HepG2 (cell line): ENCODE results near the gene PAEP. TPM values are rescaled to one million over a fixed set of nuclear protein-coding genes. Genes with fewer than 3 reads are reported as not detected.

Experiments
- ATAC-seq: fragments of 200-7000 bp; cut with Tn5 transposase; 3 replicates; pipeline ENCODE4 v1.9.1; 2020; ENCODE audit warnings: mild to moderate bottlenecking, moderate library complexity
- BruUV-seq: library from RNA; stranded (reverse); fragments of 400-500 nt; replicated peaks from 2 replicates; lab custom pipeline; 2021; lab: Mats Ljungman, UMichigan
- CTCF ChIA-PET: fragments of 300-600 bp; formaldehyde crosslinking; extraction: SDS; loops from one replicate; lab custom pipeline; 2021; ENCODE audit warnings: low total read pairs, inconsistent platforms, low intra/inter-chr PET ratio; lab: Yijun Ruan, JAX
- POLR2A ChIA-PET: fragments of 350-600 bp; sonication (Branson Sonifier 250); formaldehyde crosslinking; loops from one replicate; lab custom pipeline; 2020; ENCODE audit warnings: antibody characterized with exemption, inconsistent platforms; lab: Yijun Ruan, JAX
- DNase-seq: peaks from one replicate; pipeline ENCODE4 v3.0.0-alpha.2; 2015; ENCODE audit warnings: low spot score
- FAIRE-seq: peaks from 3 replicates; lab custom pipeline; 2011; peaks lifted over from hg19 to GRCh38; lab: Jason Lieb, UNC
- H2AFZ ChIP-seq: one replicate; pipeline ENCODE4 v1.6.1; 2011; ENCODE audit warnings: low read length, inconsistent platforms
- H3K27ac ChIP-seq: fragments of 300-600 bp; 3 replicates; pipeline ENCODE4 v1.8.0; 2011; ENCODE audit warnings: mixed run types, mild to moderate bottlenecking, mixed read lengths, low read length, inconsistent platforms; ENCODE audit not compliant: insufficient read depth; ENCODE audit errors: extremely low read length
- H3K27me3 ChIP-seq, 2 experiments: fragments of 200-600 bp in 1 of 2; 2 replicates in 1 of 2; 3 replicates in 1 of 2; pipeline versions ENCODE4 v1.6.0 to v1.8.0; 2011; ENCODE audit warnings: low read length in 2 of 2, mild to moderate bottlenecking in 2 of 2, moderate library complexity in 2 of 2, inconsistent platforms in 1 of 2; ENCODE audit not compliant: insufficient read depth in 2 of 2, control insufficient read depth in 1 of 2
- H3K36me3 ChIP-seq, 2 experiments: fragments of 200-600 bp in 1 of 2; replicated peaks in 1 of 2; 2 replicates in 1 of 2; 3 replicates in 1 of 2; pipeline versions ENCODE4 v1.5.1 to v1.8.0; 2011; ENCODE audit warnings: low read length in 2 of 2, inconsistent platforms in 1 of 2; ENCODE audit not compliant: insufficient read depth in 2 of 2, control insufficient read depth in 1 of 2
- H3K4me1 ChIP-seq: 2 replicates; pipeline ENCODE4 v1.5.1; 2012; ENCODE audit warnings: low read length, inconsistent platforms; ENCODE audit not compliant: insufficient read depth
- H3K4me2 ChIP-seq: 2 replicates; pipeline ENCODE4 v1.6.0; 2011; ENCODE audit warnings: low read depth, low read length, inconsistent platforms
- H3K4me3 ChIP-seq, 3 experiments: fragments of 200-600 bp in 1 of 3; sonication (generic), shearing (Covaris generic) in 1 of 3; replicated peaks in 1 of 3; 2 replicates each; pipeline ENCODE4 v1.5.1; 2011 to 2016; ENCODE audit warnings: low read length in 3 of 3, inconsistent platforms in 2 of 3, low read depth in 2 of 3, mild to moderate bottlenecking in 2 of 3, control low read depth in 1 of 3, mixed read lengths in 1 of 3; ENCODE audit not compliant: insufficient read depth in 1 of 3
- H3K79me2 ChIP-seq: one replicate; pipeline ENCODE4 v1.6.1; 2011; ENCODE audit warnings: low read length, inconsistent platforms; ENCODE audit not compliant: insufficient read depth
- H3K9ac ChIP-seq: 2 replicates; pipeline ENCODE4 v1.6.0; 2011; ENCODE audit warnings: mild to moderate bottlenecking, low read depth, low read length, inconsistent platforms; ENCODE audit not compliant: insufficient read depth
- H3K9me3 ChIP-seq: 2 replicates; pipeline ENCODE4 v1.5.1; 2012; ENCODE audit warnings: mild to moderate bottlenecking, low read length
- H4K20me1 ChIP-seq: 2 replicates; pipeline ENCODE4 v1.6.0; 2011; ENCODE audit warnings: inconsistent platforms, mild to moderate bottlenecking, low read length, moderate library complexity; ENCODE audit not compliant: insufficient read depth
- AGO2 ChIP-seq: fragments of 200-400 bp; formaldehyde crosslinking; optimal IDR thresholded peaks from 2 replicates; pipeline ENCODE3; 2017; ENCODE audit warnings: mild to moderate bottlenecking, low read depth, low read length, moderate library complexity
- HMG20B ChIP-seq: conservative IDR thresholded peaks from 2 replicates; pipeline ENCODE4 v1.6.1; 2016; ENCODE audit warnings: missing genetic modification reagents, missing compliant biosample characterization
- RBM22 ChIP-seq: fragments of 200-400 bp; formaldehyde crosslinking; optimal IDR thresholded peaks from 2 replicates; pipeline ENCODE3; 2017; ENCODE audit warnings: mild to moderate bottlenecking, low read length, moderate library complexity
- SIN3A ChIP-seq: IDR thresholded peaks from 2 replicates; pipeline ENCODE4 v1.6.1; 2011; ENCODE audit warnings: low read depth, mild to moderate bottlenecking, control low read depth, low read length, borderline replicate concordance
- SRSF9 ChIP-seq: fragments of 200-400 bp; formaldehyde crosslinking; IDR thresholded peaks from 2 replicates; pipeline ENCODE4 v1.6.1; 2018; ENCODE audit warnings: borderline replicate concordance, mild to moderate bottlenecking, low read depth, low read length; ENCODE audit not compliant: insufficient read depth, poor library complexity, severe bottlenecking
- ZFP62 ChIP-seq: sonication (generic); formaldehyde crosslinking; IDR thresholded peaks from 2 replicates; pipeline ENCODE4 v1.4.0; 2020; ENCODE audit warnings: missing genetic modification reagents
- ZNF256 ChIP-seq: sonication (generic); formaldehyde crosslinking; conservative IDR thresholded peaks from 2 replicates; pipeline ENCODE4 v1.4.0; 2020; ENCODE audit warnings: missing genetic modification reagents
- ZNF556 ChIP-seq: sonication (generic); formaldehyde crosslinking; IDR thresholded peaks from 2 replicates; pipeline ENCODE4 v1.4.0; 2020; ENCODE audit warnings: mild to moderate bottlenecking, missing genetic modification reagents, borderline replicate concordance
- ZNF558 ChIP-seq: sonication (generic); formaldehyde crosslinking; IDR thresholded peaks from 2 replicates; pipeline ENCODE4 v1.9.0; 2022; ENCODE audit warnings: mild to moderate bottlenecking, missing genetic modification reagents, borderline replicate concordance
- WGBS: methylation state at CpG from one replicate; pipeline ENCODE4 v1.1.6; 2017; ENCODE audit warnings: low lambda C conversion rate; 5-methylcytosine and 5-hydroxymethylcytosine counted together
- in situ Hi-C: cut with HindIII; loops from 2 replicates; pipeline ENCODE4 v1.10.0; 2017; ENCODE audit warnings: low pct_unique_long_range_greater_than_20kb; ENCODE audit not compliant: extremely low pct_ligation_motif_present
- intact Hi-C: fragments of 100-400 bp; cut with micrococcal nuclease; formaldehyde crosslinking; loops from one replicate; pipeline ENCODE4 v1.10.0; 2022; ENCODE audit not compliant: unreplicated experiment
- polyA plus RNA-seq, 8 experiments: library from polyadenylated mRNA; depleted of rRNA in 3 of 8; stranded (reverse) in 7 of 8; unstranded in 1 of 8; fragments of >200 nt; fragmentation: Illumina TruSeq in 4 of 8; extraction: Trizol in 4 of 8; gene quantifications; 2 replicates each; pipeline versions ENCODE4 v1.2.1 to v1.2.3, GENCODE V29; 2011 to 2016; ENCODE audit warnings: low read depth in 4 of 8, missing spikeins in 1 of 8, mixed read lengths in 1 of 8; ENCODE audit not compliant: insufficient read depth in 1 of 8
- total RNA-seq, 5 experiments: library from RNA; depleted of rRNA; stranded (reverse); fragments of >200 nt; fragmentation: Illumina TruSeq; extraction: Trizol; gene quantifications; 2 replicates each; pipeline ENCODE4 v1.2.3, GENCODE V29; 2016; ENCODE audit warnings: low read depth in 1 of 5
- TF ChIP-seq, protein P1 (sequence below): sonication (generic); formaldehyde crosslinking; IDR thresholded peaks from 2 replicates; pipeline ENCODE4 v1.4.0; 2020; ENCODE audit warnings: mild to moderate bottlenecking, missing genetic modification reagents
- TF ChIP-seq, protein P2 (sequence below): sonication (generic); formaldehyde crosslinking; IDR thresholded peaks from 2 replicates; pipeline ENCODE4 v1.5.0; 2020; ENCODE audit warnings: missing genetic modification reagents

PAEP gene
- total and polyA plus RNA-seq, 2 of the 13 experiments (the other 11 are each of a cell fraction or from before 2014, with no cell fraction given): 0.75 to 10.8 TPM

DNA sequence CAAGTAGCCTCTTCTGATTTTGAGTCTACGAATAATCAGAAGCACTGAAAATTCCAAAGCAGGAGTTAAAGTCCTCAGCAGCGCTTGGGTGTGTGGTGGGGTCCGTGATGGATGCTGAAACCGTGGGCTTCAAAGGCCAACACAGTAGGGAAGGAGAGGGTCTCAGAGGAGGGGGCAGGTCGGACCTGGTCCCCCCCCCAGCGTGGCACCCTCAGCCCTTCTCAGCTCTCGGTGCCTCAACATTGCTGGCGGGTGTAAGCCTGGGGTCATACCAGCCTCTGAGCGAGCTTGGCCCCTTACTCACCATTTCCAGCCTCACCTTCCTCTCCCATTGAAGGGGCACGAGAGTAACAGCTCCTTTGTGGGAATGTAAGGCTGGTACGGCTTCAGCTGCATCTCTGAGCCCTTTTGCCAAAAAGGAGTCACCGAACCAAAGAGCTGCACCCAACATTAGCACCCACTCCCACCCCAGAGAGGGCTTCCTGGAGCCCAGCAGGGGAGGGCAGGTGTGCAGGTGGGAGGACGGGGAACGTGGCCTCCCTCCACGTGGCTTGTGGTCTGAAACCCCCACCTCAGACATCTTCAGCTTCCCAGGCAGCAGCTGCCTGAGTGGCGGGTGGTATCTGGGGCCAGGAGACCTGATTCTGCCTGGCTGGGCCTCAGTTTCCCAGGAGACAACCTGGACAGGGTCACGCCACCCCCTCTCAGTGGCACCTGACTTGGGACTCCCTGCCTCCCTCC is 47.0 kb upstream of the PAEP start (continued):
- TF ChIP-seq, protein P1, sequence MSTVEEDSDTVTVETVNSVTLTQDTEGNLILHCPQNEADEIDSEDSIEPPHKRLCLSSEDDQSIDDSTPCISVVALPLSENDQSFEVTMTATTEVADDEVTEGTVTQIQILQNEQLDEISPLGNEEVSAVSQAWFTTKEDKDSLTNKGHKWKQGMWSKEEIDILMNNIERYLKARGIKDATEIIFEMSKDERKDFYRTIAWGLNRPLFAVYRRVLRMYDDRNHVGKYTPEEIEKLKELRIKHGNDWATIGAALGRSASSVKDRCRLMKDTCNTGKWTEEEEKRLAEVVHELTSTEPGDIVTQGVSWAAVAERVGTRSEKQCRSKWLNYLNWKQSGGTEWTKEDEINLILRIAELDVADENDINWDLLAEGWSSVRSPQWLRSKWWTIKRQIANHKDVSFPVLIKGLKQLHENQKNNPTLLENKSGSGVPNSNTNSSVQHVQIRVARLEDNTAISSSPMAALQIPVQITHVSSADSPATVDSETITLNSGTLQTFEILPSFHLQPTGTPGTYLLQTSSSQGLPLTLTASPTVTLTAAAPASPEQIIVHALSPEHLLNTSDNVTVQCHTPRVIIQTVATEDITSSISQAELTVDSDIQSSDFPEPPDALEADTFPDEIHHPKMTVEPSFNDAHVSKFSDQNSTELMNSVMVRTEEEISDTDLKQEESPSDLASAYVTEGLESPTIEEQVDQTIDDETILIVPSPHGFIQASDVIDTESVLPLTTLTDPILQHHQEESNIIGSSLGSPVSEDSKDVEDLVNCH: no peak
- TF ChIP-seq SIN3A: no peak
- no peak for TF ChIP-seq ZNF556 (CRISPR knock-in tag)
- TF ChIP-seq RBM22: no peak
- TF ChIP-seq, protein P2, sequence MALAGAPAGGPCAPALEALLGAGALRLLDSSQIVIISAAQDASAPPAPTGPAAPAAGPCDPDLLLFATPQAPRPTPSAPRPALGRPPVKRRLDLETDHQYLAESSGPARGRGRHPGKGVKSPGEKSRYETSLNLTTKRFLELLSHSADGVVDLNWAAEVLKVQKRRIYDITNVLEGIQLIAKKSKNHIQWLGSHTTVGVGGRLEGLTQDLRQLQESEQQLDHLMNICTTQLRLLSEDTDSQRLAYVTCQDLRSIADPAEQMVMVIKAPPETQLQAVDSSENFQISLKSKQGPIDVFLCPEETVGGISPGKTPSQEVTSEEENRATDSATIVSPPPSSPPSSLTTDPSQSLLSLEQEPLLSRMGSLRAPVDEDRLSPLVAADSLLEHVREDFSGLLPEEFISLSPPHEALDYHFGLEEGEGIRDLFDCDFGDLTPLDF (CRISPR knock-in tag): no peak

DNA sequence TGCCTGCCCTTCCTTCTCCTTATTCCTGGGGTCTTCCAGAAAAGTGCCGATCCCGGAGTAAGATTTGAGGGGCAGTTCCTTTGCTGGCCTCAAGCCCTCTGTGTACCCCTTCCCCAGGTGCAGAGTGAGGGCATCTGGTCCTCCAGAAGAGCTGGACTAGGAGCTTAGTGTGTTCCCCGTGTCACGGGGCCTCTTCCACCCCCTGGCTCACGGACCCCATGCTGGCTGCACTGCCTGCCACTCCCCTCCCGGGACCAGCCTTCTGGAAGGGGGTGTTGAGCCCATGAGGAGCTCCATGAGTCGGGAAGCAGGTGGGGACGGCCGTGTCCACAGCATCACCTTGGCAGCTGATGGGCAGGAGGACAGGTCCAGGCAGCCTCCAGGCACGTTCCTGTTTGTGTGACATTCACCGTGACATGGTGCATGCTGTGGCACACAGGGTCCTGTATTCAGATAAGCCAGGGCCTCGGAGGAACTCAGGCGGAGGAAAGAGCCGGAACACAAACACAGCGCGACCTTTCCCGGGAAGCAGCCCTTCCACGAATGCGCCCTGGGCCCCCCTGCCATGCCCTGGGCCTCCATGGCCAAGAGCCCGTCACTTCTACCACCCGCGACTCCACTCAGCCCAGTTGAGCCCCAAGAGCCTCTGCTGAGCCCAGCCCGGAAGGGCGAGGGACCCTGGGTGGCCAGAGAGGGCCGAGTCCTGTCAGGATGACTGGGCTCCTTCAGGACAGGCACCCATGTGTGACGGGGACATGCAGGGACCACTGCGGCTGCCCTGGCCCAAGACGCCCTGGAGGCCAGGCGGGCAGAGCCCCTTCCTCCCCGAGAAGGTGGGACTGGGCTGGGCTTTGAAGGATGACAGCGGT is 46.2 kb upstream of the PAEP start:
- DNase-seq (no peak), ATAC-seq (no peak; the same call in 1 of the 3 replicates), FAIRE-seq (no peak)
- no TSS peak for BruUV-seq
- no peak for TF ChIP-seq SRSF9
- no peak for TF ChIP-seq HMG20B (CRISPR knock-in tag)
- TF ChIP-seq ZNF256 (CRISPR knock-in tag): no peak
- no peak for TF ChIP-seq ZNF558 (CRISPR knock-in tag)
- TF ChIP-seq ZFP62 (CRISPR knock-in tag): no peak
- TF ChIP-seq AGO2: no peak
- POLR2A ChIA-PET: no interaction called here
- WGBS: 49% methylated on average over 20 of the region's 31 CpGs
- H3K4me2 ChIP-seq: no peak overlapping the region
- peaks cover 3 to 47% of the 10 kb centered on the region in 2 experiments; a peak in 4 of 5 replicates for H3K27me3 ChIP-seq
- no peak overlapping the region for H3K4me3 ChIP-seq
- no peaks in the 10 kb centered on the region for H3K36me3 ChIP-seq
- no peak overlapping the region for H3K27ac ChIP-seq
- no peaks in the 10 kb centered on the region for H4K20me1 ChIP-seq
- no peak overlapping the region for H2AFZ ChIP-seq
- H3K9me3 ChIP-seq: no peaks in the 10 kb centered on the region
- CTCF ChIA-PET: no interaction called here
- H3K79me2 ChIP-seq: no peaks in the 10 kb centered on the region
- no peak overlapping the region for H3K9ac ChIP-seq
- H3K4me1 ChIP-seq: no peaks in the 10 kb centered on the region
- in situ Hi-C loops: no loop called here
- intact Hi-C loops: no loop called here
